ENCODE measurements around the gene WIPF3. TPM values are rescaled to one million over a fixed set of nuclear protein-coding genes. Genes with fewer than 3 reads are reported as not detected.
A peak's percentile ranks its signal among the peaks of the same experiment; 100 is the strongest.

Gene WIPF3
- total RNA-seq, 2 experiments from 2014 or later: not detected

DNA sequence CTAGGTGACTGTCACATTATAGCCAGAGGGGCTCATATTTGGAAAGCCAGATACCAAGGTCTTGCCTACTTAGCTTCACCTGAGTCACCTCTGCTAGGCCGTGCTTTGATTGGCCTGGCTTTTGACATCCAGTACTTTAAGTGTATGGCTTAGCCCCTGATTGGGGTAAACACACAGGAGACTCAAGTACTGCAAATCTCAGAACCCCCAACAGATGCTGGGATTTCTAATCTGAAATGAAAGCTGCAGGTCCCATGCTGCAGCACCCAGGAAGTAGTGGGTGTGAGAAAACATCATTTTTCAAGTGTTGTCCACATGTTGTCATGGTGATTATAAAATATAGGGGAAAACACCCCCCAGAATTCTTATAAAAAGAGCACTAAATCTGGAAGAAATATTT is 76.2 kb downstream of the WIPF3 start:
- intact Hi-C loops (cut with micrococcal nuclease): no loop called here
- H3K4me1 Mint-ChIP-seq (ENCODE audit: low read depth): peaks cover 10% of the 10 kb centered on the region
- DNase-seq (no peak), ATAC-seq (peak; percentile 32)
- no peak overlapping the region for H3K27ac Mint-ChIP-seq
- POLR2A ChIA-PET: no interaction called here
- peaks cover 6% of the 10 kb centered on the region for H3K27me3 Mint-ChIP-seq
- no peaks in the 10 kb centered on the region for H3K36me3 Mint-ChIP-seq (ENCODE audit: low read depth)
- no peaks in the 10 kb centered on the region for H3K9me3 Mint-ChIP-seq
- CTCF ChIA-PET: interaction anchor here (1.4 kb wide), 1 partner anchor 39 kb away, joined by 4 read pairs; no protein-coding TSS in a partner anchor
- TF ChIP-seq, protein P1, sequence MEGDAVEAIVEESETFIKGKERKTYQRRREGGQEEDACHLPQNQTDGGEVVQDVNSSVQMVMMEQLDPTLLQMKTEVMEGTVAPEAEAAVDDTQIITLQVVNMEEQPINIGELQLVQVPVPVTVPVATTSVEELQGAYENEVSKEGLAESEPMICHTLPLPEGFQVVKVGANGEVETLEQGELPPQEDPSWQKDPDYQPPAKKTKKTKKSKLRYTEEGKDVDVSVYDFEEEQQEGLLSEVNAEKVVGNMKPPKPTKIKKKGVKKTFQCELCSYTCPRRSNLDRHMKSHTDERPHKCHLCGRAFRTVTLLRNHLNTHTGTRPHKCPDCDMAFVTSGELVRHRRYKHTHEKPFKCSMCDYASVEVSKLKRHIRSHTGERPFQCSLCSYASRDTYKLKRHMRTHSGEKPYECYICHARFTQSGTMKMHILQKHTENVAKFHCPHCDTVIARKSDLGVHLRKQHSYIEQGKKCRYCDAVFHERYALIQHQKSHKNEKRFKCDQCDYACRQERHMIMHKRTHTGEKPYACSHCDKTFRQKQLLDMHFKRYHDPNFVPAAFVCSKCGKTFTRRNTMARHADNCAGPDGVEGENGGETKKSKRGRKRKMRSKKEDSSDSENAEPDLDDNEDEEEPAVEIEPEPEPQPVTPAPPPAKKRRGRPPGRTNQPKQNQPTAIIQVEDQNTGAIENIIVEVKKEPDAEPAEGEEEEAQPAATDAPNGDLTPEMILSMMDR (IDR thresholded peaks at IDR 0.05): no peak
- no peak overlapping the region for H3K4me3 Mint-ChIP-seq

DNA sequence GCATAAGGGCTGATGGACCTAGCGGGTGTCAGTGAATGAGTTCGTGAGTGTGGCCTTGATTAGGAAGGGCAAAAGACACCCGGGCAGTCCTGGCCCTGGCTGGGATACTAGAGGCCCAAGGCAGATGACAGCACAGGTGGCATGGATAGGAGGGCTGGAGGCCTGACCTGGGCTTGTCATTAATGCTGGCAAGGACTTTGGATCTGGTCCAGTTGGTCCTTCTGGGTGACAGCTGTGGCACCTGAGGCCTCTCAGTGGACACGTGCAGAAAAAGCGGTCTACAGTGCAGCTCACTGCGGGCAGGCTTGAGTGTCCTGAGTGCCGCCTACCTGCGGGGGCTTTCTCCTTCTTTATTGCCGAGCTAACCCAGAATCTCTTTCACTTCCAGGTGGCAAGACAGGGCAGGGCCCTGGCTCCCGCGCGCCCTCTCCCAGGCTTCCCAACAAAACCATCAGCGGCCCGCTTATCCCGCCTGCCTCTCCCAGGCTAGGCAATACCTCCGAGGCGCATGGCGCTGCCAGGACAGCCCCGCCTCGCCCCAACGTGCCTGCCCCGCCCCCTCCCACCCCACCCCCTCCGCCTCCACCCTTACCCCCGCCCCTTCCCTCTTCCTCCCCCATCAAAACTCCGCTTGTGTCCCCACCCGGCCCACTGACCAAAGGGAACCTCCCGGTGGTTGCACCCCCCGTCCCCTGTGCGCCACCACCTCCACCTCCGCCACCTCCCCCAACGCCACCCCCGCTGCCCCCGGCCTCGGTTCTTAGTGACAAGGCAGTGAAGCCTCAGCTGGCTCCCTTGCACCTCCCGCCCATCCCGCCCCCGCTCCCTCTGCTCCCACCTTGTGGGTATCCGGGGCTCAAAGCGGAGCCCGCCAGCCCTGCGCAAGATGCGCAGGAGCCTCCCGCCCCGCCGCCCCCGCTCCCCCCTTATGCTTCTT is 77.4 kb downstream of the WIPF3 start:
- H3K27ac Mint-ChIP-seq: no peak overlapping the region
- intact Hi-C loops (cut with micrococcal nuclease): no loop called here
- DNase-seq: no peak
- CTCF ChIA-PET: interaction anchor here (2.2 kb wide), 1 partner anchor 38 kb away, joined by 6 read pairs; no protein-coding TSS in a partner anchor
- H3K4me1 Mint-ChIP-seq (ENCODE audit: low read depth): peaks cover 10% of the 10 kb centered on the region
- H3K27me3 Mint-ChIP-seq: peaks cover 3% of the 10 kb centered on the region
- TF ChIP-seq, protein P1 (IDR thresholded peaks at IDR 0.05): no peak
- no peaks in the 10 kb centered on the region for H3K9me3 Mint-ChIP-seq
- H3K36me3 Mint-ChIP-seq (ENCODE audit: low read depth): no peaks in the 10 kb centered on the region
- POLR2A ChIA-PET: no interaction called here
- no peak overlapping the region for H3K4me3 Mint-ChIP-seq
- ATAC-seq: no peak

DNA sequence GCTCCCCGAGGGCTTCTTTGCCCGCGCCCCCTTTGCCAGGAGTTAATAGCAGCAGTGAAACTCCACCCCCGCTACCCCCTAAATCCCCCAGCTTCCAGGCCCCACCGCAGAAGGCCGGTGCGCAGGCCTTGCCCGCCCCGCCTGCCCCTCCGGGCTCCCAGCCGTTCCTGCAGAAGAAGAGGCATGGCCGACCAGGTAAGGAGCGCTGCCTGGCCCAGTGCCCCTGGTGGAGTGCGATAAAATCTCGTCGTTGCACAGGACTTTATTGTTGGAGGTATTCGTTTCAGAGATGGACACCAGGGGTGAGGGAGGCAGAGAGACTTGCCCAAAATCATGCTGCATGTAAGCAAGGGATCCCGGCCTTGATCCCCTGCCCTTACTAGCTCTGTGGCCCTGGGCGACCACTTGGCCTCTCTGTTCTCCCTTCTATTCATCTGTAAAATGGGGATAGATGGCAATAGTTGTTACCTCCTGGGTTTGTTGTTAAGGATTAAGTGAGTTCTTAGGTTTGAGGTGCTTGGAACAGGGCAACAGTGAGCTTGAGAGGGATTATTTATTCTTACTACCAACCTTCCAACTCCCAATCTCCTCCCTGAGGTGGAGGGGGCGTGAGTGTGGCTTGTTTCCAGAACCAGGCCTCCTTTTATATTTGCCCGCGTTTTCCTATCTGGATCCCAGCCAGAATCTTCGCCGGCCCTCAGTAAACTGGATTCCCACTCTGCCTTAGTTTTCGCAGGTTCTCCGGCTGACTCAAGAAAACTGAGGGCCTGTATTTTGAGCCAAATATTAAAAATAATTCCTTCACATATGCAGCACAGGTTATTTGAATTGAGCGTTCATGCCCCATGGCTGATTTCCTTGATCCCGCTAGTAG is 78.3 kb downstream of the WIPF3 start:
- Mint-ChIP-seq H3K36me3 (ENCODE audit: low read depth) (no peaks in the 10 kb centered on the region), H3K4me3 (no peak overlapping the region), H3K27me3 (peaks cover 5% of the 10 kb centered on the region), H3K27ac (no peak overlapping the region), H3K9me3 (no peaks in the 10 kb centered on the region), H3K4me1 (ENCODE audit: low read depth) (peaks cover 10% of the 10 kb centered on the region)
- CTCF ChIA-PET: interaction anchor here (1.3 to 2.2 kb wide), 2 partner anchors 37 to 178 kb away, joined by 3 to 6 read pairs; no protein-coding TSS in a partner anchor
- intact Hi-C loops (cut with micrococcal nuclease): no loop called here
- POLR2A ChIA-PET: no interaction called here
- TF ChIP-seq, protein P1 (IDR thresholded peaks at IDR 0.05): no peak
- DNase-seq (no peak), ATAC-seq (no peak)

DNA sequence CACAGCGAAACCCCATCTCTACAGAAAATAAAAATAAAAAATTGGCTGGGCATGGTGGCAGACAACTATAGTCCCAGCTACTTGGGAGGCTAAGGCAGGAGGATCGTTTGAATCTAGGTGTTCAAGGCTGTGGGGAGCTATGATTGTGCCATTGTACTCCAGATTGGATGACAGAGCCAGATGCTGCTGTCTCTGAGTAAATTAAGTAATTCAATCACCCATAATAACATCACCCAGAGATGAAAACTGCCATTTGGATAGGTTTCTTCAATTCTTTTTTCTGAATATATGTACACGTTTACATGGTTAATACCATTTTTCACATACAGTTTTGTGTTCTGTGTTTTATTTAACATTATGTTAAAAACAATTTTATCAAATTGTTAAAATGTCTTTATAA is 79.3 kb downstream of the WIPF3 start:
- Mint-ChIP-seq H3K4me1 (ENCODE audit: low read depth) (peaks cover 10% of the 10 kb centered on the region), H3K9me3 (no peaks in the 10 kb centered on the region), H3K4me3 (no peak overlapping the region), H3K27me3 (peaks cover 5% of the 10 kb centered on the region), H3K36me3 (ENCODE audit: low read depth) (no peaks in the 10 kb centered on the region), H3K27ac (no peak overlapping the region)
- CTCF ChIA-PET: interaction anchor here (1.3 kb wide), 1 partner anchor 177 kb away, joined by 3 read pairs; no protein-coding TSS in a partner anchor
- ATAC-seq: no peak
- POLR2A ChIA-PET: no interaction called here
- intact Hi-C loops (cut with micrococcal nuclease): no loop called here
- DNase-seq: no peak
- TF ChIP-seq, protein P1 (IDR thresholded peaks at IDR 0.05): no peak
